Omental fat pad (tissue), 4 donors: ENCODE data around the gene ATP7B. TPM values are rescaled to one million over a fixed set of nuclear protein-coding genes. Genes with fewer than 3 reads are reported as not detected.
"Not testable (repeated sequence)": the region's sequence is repeated elsewhere in the genome, so short reads cannot be mapped to it uniquely, and the experiment has no call there.

ENCODE experiments used
- ATAC-seq: fragments of 150-250 bp; one replicate; pipeline ENCODE4 v1.9.1; 2016; ENCODE audit warnings: mild to moderate bottlenecking, moderate library complexity; ENCODE audit not compliant: low FRiP score
- DNase-seq: peaks from one replicate; pipeline ENCODE4 v3.0.0-alpha.2; 2019; ENCODE audit warnings: low spot score
- total RNA-seq, 4 donors: library from RNA; depleted of rRNA; stranded (reverse); fragments of >200 nt; gene quantifications; one replicate each; pipeline ENCODE4 v1.1.0, GENCODE V29; 2016
- TF ChIP-seq, protein P1 (sequence below), 3 donors: fragments of 450-650 bp; IDR thresholded peaks; one replicate each; pipeline ENCODE4 v1.5.1; 2016 to 2017; ENCODE audit warnings: antibody characterized with exemption in 3 of 3, mild to moderate bottlenecking in 3 of 3, moderate library complexity in 2 of 3

Gene ATP7B
- total RNA-seq, 4 donors from 2014 or later = 5.2 to 29.2 (median 10.9) TPM

DNA sequence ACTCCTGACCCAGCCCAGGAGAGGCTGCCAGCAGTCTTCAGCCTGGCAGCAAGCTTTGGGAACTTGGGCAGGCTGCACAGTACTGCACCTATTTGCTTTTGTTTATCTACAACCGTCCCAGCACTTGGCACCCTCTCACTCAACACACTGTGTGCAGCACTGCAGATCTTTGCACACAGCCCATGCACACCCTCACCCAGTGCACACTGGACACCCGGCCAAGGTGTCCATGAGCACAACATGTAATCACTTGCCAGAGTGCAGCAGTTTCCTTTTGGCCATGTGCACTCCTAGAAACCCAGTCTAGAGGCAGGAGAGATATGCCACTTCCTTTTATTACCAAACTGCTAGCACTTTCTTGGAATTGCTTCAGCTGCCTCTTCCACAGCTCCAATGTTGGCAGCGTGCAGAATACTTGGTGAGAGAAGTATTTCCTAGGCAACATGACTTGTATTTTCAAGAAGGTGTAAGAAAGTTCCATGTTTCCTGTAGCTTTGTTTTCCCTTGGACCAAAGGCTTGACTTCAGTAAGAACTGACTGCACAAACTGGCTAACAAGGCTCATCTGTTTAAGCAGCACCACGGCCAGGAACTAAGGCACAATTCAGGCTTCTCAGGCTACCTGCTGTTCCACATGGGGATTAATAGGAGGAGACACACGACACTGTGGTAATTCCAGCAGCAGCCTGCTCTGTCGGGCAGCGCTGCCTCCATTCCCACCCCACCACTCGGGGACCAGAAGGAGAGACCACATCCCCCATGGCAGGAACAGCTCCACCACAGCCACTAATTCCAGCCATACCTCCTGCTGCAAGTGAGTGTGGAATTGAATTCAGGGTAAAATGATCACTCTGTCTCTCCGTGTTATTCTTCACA is 15.3 kb downstream of the ATP7B start:
- DNase-seq = no peak
- ATAC-seq = peak; percentile 59
- TF ChIP-seq, protein P1, sequence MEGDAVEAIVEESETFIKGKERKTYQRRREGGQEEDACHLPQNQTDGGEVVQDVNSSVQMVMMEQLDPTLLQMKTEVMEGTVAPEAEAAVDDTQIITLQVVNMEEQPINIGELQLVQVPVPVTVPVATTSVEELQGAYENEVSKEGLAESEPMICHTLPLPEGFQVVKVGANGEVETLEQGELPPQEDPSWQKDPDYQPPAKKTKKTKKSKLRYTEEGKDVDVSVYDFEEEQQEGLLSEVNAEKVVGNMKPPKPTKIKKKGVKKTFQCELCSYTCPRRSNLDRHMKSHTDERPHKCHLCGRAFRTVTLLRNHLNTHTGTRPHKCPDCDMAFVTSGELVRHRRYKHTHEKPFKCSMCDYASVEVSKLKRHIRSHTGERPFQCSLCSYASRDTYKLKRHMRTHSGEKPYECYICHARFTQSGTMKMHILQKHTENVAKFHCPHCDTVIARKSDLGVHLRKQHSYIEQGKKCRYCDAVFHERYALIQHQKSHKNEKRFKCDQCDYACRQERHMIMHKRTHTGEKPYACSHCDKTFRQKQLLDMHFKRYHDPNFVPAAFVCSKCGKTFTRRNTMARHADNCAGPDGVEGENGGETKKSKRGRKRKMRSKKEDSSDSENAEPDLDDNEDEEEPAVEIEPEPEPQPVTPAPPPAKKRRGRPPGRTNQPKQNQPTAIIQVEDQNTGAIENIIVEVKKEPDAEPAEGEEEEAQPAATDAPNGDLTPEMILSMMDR (IDR thresholded peaks at IDR 0.05) = no peak

DNA sequence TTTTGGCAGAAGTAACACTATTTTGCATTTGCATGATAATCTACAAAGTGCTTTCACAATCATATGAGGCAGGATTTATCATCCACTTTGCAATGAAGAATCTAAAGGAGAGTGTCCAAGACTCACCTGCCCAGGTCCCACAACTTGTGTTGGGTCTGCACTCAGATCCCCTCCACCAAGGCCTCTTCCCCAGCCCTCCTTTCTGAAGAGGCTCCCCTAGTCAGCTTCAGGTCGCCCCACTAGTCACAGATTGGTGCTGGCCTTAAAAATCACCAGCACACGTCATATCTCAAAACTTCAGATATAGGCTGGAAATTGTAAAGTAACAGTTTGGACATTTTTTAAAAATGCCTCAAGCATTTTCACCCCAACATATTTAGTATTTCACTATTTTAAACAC is 17.5 kb downstream of the ATP7B start:
- ATAC-seq = peak; percentile 26
- DNase-seq = no peak
- TF ChIP-seq, protein P1 (IDR thresholded peaks at IDR 0.05) = no peak

DNA sequence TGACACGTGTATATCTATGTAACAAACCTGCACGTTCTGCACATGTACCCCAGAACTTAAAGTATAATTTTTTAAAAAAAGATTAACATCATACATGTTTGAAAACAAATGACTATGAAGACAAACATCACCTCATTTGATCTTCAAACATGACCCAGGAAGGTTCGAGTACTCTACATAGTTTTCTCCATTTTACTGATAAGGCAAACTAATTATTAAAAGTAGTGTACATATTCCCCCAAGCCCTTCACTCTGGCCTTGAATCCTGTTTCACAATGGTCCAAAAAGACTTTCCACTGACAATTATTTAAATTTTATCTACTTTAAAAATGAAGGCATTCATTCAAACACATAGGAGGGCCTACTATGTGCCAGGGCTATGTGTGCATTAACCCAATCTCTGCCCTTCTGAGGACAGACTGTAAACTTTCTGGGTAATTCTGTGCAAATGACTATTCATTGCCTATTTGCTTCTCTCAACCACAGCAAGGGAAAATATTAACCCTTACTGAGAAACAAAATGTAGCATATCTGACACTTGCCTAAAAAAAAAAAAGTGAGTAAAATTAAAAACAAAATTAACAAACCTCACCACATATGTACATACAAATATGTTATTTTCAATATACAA is 22.1 kb downstream of the ATP7B start:
- TF ChIP-seq, protein P1 (IDR thresholded peaks at IDR 0.05) = no peak
- no peak for DNase-seq

DNA sequence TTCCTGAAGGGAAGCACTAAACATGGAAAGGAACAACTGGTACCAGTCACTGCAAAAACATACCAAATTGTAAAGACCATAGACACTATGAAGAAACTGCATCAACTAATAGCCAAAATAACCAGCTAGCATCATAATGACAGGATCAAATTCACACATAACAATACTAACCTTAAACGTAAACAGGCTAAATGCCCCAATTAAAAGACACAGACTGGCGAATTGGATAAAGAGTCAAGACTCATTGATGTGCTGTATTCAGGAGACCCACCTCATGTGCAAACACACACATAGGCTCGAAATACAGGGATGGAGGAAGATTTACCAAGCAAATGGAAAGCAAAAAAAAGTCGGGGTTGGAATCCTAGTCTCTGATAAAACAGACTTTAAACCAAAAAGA is 26.3 kb downstream of the ATP7B start:
- not testable (repeated sequence) for ATAC-seq, DNase-seq

More for the DNA sequence above, 22.1 kb downstream of the ATP7B start:
- ATAC-seq = no peak

DNA sequence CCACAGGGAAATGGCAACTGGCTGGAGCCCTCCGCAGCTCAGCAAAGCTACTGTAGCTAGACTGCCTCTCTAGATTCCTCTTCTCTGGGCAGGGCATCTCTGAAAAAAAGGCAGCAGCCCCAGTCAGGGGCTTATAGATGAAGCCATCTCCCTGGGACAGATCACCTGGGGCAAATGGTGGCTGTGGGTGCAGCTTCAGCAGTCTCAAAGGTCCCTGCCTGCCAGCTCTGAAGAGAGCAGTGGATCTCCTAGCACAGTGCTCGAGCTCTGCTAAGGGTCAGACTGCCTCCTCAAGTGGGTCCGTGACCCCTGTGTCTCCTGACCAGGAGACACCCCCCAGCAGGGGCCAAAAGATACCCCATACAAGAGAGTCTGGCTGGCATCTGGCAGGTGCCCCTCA is 28.0 kb downstream of the ATP7B start:
- not testable (repeated sequence) for ATAC-seq, DNase-seq

DNA sequence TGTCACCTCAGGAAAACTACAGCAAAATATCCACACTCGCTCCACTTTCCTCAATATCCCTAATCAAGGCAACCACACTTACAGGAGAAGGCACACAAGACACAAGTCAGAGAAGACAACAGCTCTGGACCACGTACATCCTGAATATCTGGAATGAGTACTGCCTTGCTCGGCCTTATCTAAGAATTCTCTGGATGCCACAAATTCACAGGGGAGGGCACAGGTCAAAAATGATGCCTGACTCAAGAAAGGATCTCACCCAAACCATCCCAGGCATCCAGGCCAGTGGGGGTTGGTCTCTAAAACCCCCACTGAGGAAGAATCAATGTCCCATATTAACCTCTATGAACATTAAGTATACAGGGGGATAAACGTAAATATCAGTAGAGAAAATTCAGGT is 29.9 kb downstream of the ATP7B start:
- TF ChIP-seq, protein P1 (IDR thresholded peaks at IDR 0.05) = no peak
- DNase-seq (no peak), ATAC-seq (peak; percentile 56)

DNA sequence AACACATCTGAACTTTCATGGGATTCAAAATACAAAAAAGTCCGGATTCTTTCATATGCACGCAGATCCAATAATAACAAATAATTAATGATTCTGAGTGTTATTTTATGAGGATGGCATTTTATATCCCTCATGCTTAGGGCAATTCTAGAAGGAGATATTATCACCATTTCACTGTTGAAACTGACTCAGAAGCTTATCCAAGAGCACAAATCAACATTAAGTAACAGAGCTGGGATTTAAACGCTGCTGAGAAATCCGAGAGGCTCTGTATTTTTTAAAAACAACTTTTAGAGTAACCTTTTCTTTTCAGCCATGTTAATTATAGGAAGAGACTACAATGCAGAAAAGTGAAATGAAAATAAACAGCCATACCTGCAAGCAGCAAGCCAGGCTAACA is 30.3 kb downstream of the ATP7B start:
- ATAC-seq = no peak
- no peak for DNase-seq
- TF ChIP-seq, protein P1 (IDR thresholded peaks at IDR 0.05) = no peak
